HG03095 (cell line): ENCODE measurements around the gene PRDM9.
"Not testable (repeated sequence)": the region's sequence is repeated elsewhere in the genome, so short reads cannot be mapped to it uniquely, and the experiment has no call there.

ENCODE experiments used
- ATAC-seq: cut with Tn5 transposase; IDR thresholded peaks from one replicate; pipeline ENCODE4 v1.9.1; 2021; ENCODE audit warnings: moderate library complexity; ENCODE audit not compliant: unreplicated experiment

The PRDM9 gene

GRCh38 chr5:23526616-23527015 is 19.2 kb downstream of the PRDM9 start:
- ATAC-seq = not testable (repeated sequence)

- ATAC-seq = not testable (repeated sequence)
Observed at GRCh38 chr5:23527216-23527920, 20.0 kb downstream of the PRDM9 start.

DNA sequence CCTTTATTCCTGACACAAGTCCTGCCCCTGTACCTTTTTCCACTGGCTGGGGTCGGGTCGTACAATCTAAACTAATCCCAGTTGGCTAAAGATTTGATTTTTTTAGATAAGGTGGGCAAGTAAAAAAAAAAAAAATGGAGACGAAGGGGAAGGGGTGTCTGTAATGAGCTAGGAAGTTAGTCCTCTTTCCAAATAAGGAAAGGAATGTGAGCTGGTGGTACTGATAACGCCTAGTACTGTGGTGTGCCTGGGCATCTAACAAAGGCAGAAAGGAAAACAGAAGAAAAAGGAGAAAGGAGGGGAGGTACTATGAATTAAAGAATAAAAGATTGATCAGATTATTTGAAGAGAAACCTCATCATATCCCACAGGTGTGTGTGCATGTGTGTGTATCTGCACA is 21.3 kb downstream of the PRDM9 start:
- ATAC-seq = no peak

GRCh38 chr5:23530571-23530970 is 23.2 kb downstream of the PRDM9 start:
- no peak for ATAC-seq

DNA sequence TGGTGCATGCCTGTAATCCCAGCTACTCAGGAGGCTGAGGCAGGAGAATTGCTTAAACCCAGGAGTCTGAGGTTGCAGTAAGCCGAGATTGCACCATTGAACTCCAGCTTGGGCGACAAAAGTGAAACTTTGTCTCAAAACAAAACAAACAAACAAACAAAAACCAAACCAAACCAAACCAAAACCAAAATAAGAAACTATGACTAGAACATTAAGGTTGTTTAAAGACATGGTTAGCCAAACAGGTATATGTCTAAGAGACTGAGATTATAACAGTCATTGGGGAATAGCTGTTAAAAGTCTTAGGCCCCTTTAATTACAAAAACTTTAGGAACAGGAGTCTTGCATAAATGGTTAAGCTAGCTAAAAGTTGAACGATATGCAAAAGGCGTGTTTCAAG is 63.6 kb downstream of the PRDM9 start:
- ATAC-seq = no peak
